HG03520 (cell line): ENCODE measurements around the gene ADGRV1.
"Not testable (repeated sequence)": the region's sequence is repeated elsewhere in the genome, so short reads cannot be mapped to it uniquely, and the experiment has no call there.

Experiments used
- ATAC-seq: cut with Tn5 transposase; IDR thresholded peaks from one replicate; pipeline ENCODE4 v1.9.1; 2021; ENCODE audit warnings: mild to moderate bottlenecking, moderate library complexity; ENCODE audit not compliant: unreplicated experiment

Gene ADGRV1

DNA sequence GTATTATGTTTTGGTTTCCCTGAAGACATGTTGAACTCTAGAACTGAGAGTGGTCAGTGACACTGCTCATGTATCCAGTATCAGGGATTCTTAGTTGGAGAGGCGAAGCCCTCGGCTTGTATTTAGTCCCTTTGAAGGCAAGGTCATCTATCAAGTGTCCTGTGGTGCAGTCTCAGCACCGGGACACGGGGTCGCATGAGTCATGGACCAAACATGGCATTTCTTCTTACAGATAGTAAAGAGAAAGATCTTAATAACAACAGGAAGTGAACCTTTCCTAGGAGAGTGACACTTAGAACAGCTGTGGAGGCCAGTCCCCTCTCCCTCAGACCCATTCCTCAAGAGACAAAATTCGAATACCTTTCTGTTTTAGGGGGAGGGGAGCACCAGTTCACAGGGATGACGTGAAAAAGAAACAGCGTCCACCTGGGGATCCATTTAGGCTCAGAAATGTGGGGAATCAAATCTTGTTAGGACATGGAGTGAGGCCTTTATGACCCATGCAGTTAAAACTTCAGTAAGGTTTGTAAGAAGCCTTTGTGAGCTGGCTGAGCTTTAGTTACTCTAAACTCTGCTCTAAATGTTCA, 86.5 kb downstream of the ADGRV1 start:
- ATAC-seq = no peak

GRCh38 chr5:90650767-90651166, 92.2 kb downstream of the ADGRV1 start:
- ATAC-seq = no peak

- ATAC-seq = no peak
Observed at GRCh38 chr5:90654215-90654614, 95.6 kb downstream of the ADGRV1 start.

DNA sequence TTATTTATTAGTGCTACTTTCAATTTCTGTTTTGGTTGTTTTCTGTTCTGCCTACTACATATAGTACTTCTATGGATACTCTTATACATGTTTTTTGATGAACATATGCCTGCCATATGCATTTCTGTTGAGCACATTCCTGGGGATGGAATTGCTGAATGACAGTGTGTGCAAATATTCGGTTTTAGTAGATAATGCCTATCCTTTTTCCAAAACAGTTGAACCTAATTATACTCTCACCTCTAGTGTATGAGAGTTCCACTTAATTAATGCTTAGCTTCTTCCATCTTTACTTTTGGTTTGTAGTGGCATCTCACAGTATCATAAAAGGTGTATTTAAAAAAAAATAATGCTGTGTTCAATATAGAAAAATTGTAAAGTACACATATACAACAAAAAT, 96.8 kb downstream of the ADGRV1 start:
- no peak for ATAC-seq

DNA sequence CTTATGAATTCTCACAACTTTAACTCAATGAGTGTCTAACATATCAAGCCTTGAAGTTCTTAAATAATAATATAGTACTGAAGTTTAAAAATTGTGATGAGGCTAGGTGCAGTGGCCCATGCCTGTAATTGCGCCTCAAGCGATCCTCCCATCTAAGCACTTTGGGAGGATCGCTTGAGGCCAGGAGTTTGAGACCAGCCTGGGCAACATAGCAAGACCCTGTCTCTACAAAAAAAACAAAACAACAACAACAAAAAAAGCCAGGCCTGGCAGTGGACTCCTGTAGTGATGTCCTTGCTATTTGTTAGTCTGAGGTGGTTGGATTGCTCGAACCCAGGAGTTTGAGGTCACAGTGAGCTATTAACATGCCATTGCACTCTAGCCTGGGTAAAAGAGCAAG, 98.4 kb downstream of the ADGRV1 start:
- ATAC-seq = no peak

- ATAC-seq = no peak
Observed at GRCh38 chr5:90657788-90658187, 99.2 kb downstream of the ADGRV1 start.

GRCh38 chr5:90658620-90659019, 100.0 kb downstream of the ADGRV1 start:
- ATAC-seq = no peak

DNA sequence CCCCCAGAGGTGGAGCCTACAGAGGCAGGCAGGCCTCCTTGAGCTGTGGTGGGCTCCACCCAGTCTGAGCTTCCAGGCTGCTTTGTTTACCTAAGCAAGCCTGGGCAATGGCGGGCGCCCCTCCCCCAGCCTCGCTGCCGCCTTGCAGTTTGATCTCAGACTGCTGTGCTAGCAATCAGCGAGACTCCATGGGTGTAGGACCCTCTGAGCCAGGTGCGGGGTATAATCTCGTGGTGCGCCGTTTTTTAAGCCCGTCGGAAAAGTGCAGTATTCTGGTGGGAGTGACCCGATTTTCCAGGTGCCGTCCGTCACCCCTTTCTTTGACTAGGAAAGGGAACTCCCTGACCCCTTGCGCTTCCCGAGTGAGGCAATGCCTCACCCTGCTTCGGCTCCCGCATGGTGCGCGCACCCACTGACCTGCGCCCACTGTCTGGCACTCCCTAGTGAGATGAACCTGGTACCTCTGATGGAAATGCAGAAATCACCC, 109.5 kb downstream of the ADGRV1 start:
- not testable (repeated sequence) for ATAC-seq

DNA sequence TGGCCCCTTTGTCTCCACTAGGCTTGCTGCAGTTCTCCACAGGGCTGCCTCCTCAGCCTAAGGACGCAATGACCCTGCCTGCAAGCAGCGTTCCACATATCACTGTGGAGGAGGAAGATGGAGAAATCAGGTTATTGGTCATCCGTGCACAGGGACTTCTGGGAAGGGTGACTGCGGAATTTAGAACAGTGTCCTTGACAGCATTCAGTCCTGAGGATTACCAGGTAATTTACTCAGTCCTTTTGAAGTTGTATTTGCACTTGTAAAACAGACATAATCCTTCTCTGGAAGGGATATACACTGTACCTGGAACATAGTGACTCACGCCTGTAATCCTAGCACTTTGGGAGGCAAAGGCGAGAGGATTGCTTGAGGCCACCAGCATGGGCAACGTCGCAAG, 116.6 kb downstream of the ADGRV1 start:
- no peak for ATAC-seq

DNA sequence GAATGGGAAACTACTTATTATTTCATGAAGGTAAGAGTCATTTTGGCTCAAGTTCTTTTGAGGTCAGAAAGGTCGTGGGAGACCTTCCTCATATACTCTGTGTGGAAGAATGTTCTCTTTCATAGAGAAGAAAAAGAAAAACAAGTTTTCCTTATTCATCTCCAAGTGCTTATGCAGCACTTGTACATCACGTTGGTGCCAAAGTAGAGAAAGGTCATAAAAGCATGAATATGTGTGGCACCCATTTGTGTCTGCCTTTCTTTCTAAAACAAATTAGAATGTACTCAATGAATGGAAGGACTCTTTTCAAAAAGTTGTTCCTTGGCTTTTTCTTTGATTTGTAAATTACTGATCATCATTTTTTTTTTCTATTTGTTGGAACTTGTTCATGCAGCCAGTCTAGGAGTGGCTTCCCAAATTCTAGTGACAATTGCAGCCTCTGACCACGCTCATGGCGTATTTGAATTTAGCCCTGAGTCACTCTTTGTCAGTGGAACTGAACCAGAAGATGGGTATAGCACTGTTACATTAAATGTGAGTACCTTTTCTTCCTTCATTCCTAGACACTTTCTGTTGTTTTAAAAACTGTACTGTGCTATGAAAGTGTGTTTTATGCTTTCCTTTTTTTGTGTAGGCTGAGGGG, 122.4 kb downstream of the ADGRV1 start:
- no peak for ATAC-seq

GRCh38 chr5:90682278-90682677, 123.7 kb downstream of the ADGRV1 start:
- ATAC-seq = no peak

GRCh38 chr5:90685425-90686022, 126.9 kb downstream of the ADGRV1 start:
- no peak for ATAC-seq

DNA sequence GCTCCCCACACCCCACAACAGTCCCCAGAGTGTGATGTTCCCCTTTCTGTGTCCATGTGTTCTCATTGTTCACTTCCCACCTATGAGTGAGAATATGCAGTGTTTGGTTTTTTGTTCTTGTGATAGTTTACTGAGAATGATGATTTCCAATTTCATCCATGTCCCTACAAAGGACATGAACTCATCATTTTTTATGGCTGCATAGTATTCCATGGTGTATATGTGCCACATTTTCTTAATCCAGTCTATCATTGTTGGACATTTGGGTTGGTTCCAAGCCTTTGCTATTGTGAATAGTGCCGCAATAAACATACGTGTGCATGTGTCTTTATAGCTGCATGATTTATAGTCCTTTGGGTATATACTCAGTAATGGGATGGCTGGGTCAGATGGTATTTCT, 127.8 kb downstream of the ADGRV1 start:
- ATAC-seq = not testable (repeated sequence)

DNA sequence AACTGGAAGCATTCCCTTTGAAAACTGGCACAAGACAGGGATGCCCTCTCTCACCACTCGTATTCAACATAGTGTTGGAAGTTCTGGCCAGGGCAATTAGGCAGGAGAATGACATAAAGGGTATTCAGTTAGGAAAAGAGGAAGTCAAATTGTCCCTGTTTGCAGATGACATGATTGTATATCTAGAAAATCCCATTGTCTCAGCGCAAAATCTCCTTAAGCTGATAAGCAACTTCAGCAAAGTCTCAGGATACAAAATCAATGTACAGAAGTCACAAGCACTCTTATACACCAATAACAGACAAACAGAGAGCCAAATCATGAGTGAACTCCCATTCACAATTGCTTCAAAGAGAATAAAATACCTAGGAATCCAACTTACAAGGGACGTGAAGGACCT, 128.9 kb downstream of the ADGRV1 start:
- not testable (repeated sequence) for ATAC-seq

- ATAC-seq = no peak
Observed at GRCh38 chr5:90689064-90689463, 130.5 kb downstream of the ADGRV1 start.

DNA sequence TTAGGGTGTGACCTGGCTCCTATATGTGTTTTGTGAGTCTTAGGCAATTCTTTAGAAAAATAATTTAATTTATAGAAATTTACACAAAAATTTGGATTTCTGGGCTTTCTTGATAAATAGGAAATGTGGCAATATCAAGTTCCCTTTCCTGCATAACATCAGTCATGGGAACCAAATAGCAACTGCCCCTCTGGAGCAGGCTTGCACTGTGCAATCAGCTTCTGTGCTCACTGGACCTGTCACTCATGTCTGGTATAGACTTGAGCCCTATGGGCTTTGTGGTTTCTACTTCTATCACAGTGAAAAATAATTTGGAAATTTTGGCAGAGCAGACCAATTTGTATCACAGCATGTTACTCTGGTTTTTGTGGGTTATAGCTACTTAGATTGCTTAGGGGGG, 131.7 kb downstream of the ADGRV1 start:
- ATAC-seq = no peak

DNA sequence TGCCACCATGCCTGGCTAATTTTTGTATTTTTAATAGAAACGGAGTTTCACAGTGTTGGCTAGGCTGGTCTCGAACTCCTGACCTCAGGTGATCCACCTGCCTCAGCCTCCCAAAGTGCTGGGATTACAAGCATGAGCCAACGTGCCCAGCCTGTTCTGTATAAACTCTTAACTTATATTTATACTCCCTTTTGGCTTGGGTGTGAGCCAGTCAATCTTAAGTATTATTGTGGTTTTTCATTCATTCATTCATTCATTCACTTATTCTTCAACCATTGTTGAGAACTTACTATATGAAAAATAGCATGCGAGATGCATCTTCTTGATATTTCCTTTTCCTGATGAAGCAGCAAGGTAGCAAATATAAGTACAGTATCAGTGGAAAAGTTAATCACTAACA, 132.9 kb downstream of the ADGRV1 start:
- no peak for ATAC-seq

- ATAC-seq = no peak
Observed at GRCh38 chr5:90696153-90696552, 137.6 kb downstream of the ADGRV1 start.

- ATAC-seq = no peak
Observed at GRCh38 chr5:90700299-90700698, 141.7 kb downstream of the ADGRV1 start.

DNA sequence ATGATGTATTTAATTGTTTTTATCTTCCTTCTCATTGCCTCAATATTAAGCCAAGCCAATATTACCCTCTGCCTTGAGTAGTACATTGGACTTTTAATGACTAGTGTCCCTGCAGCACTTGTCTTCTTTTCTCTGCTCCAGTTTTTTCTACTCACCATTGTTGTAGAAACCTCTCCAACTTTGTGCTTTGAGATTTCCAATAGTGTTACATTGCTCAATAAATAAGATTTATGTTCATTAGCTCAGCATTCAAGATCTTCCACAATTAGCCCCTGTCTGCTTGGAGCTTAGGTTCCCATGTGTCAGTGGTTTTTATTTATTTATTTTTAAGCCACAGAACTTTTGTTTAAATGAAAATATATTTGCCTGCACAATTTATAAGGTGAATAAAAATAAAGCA, 145.3 kb downstream of the ADGRV1 start:
- no peak for ATAC-seq

- no peak for ATAC-seq
Observed at GRCh38 chr5:90707698-90708097, 149.1 kb downstream of the ADGRV1 start.
